ENCODE results near the gene LRGUK. TPM values are rescaled to one million over a fixed set of nuclear protein-coding genes. Genes with fewer than 3 reads are reported as not detected.
"Not testable (repeated sequence)": the region's sequence is repeated elsewhere in the genome, so short reads cannot be mapped to it uniquely, and the experiment has no call there.

LRGUK gene
- polyA plus RNA-seq, 3 donors, result 1.2 to 1.9 (median 1.5) TPM

GRCh38 chr7:134290286-134290685 is 163.1 kb downstream of the LRGUK start:
- DNase-seq (ENCODE audit: low read depth in 3 of 3, low spot score in 2 of 3), result no peak

DNA sequence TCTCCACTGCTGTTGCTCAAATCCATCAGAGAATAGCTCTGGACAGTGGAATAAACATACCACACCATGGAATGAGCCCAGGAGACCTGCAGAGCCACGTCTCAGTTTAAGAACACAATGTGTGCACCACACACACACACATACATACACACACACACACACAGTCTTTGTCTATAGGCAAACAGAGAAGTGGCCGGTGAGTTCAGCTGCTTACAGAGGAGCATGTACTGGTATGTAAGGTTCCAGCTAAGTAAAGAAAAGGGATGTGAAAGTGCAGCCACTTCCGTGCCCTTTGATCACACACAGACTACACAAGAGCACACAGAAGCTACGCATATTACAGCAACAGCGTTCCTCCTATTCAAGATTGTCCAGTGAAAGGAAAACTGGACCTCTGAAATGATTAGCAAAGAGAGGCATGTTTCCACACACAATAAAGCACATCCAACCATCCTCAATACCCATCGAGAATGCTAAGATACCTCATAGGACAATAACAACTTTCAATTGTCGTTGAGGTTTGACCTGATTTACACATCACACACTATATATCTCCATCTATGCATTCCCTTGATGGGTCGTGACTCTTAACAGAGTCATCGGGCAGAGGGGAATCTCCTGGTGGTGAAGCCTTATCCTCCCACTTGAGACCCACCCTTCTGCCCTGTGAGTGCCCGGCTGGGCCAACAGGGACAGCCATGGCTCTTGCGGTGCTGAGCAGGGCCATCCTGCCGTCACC is 166.0 kb downstream of the LRGUK start:
- DNase-seq (ENCODE audit: low read depth in 3 of 3, low spot score in 2 of 3), result no peak

DNA sequence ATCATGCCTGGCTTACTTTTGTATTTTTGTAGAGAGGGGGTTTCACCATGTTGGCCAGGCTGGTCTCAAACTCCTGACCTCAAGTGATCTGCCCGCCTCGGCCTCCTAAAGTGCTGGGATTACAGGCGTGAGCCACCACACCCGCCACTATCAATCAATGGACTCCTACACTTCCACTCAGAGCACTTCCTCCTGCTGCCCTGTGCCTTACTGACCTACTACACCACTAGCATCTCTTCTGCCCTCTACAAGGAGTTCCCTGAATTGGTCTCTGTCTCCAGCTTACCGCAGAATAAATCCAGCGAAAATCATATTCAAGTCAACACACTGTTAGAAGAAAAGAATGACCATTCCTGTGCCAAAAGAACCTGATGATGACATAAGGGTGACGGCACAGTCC is 168.8 kb downstream of the LRGUK start:
- DNase-seq (ENCODE audit: low read depth in 3 of 3, low spot score in 2 of 3), result not testable (repeated sequence)

DNA sequence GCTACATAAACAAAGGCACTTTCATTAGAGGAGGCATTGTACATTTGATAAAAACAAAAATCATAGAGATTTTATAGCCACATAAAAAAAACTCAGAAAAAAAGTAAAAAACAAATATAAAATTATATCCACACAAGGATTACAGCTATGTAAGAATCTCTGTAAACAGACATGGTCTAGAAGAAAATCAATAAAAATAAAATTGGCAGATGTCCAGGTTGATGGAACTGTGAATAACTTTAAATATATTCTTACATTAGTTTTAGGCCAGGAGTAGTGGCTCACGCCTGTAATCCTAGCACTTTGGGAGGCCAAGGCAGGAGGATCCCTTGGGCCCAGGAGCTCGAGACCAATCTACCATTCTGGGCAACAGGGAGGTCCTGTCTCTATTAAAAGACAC is 170.3 kb downstream of the LRGUK start:
- no peak for DNase-seq (ENCODE audit: low read depth in 3 of 3, low spot score in 2 of 3)

- DNase-seq (ENCODE audit: low read depth in 3 of 3, low spot score in 2 of 3), result no peak
Measured at GRCh38 chr7:134298902-134299683, 172.0 kb downstream of the LRGUK start.

DNA sequence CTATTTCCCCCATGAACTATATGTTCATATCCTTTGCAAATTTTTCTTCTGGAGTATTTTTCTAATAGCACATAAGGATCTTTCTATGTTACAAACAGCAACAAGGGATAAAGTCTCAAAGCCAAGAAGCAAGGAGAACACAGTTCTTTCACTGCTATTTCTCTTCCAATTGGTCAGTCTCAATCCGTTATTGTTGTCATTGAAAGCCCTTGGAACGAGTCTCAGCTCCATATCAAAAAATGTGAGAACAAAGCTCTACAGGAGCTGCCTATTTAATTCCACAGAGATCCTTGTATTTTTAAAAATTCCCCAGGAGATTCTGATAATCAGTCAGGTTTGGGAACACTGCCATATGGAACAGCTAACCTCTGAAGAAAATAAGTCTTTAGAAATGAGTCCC is 173.8 kb downstream of the LRGUK start:
- DNase-seq (ENCODE audit: low read depth in 3 of 3, low spot score in 2 of 3), result no peak

DNA sequence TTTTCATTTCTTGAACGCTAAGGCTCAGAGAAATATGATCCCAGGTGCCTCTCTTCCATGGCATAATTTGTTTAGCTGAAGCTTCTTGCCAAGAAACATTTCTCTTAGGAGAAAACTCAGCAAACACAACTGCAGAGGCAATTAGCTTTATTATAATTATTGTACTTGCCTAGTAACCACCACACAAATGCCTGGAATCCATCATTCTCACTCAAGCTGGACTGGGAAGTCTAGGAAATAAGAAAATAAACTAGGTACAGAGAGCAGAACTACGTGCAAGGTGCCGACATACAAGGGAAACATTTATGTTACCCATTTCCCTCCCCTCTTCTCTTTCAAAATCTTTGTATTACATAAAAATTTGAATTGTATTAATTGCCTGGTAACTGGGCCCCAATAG is 174.5 kb downstream of the LRGUK start:
- DNase-seq (ENCODE audit: low read depth in 3 of 3, low spot score in 2 of 3), result no peak

GRCh38 chr7:134302120-134302519 is 175.0 kb downstream of the LRGUK start:
- no peak for DNase-seq (ENCODE audit: low read depth in 3 of 3, low spot score in 2 of 3)

DNA sequence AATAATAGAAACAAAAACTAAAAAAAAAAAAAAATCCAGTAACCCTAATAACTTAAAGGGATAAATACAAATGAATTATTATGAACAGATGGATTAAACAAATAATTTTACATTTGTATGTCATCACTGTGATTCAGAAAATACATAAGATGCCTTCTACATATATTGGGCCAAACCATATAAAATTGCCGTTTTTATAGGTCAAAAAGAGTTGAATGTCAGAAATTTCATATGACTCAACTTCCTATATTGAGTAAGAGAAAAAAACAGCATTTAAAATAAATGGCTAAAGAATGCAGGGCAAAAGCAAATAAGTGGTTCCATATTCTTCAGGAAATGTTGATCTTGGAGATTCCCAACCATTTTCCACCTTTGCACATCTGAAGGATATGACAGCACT is 180.2 kb downstream of the LRGUK start:
- no peak for DNase-seq (ENCODE audit: low read depth in 3 of 3, low spot score in 2 of 3)

- DNase-seq (ENCODE audit: low read depth in 3 of 3, low spot score in 2 of 3), result no peak
Measured at GRCh38 chr7:134308548-134308947, 181.4 kb downstream of the LRGUK start.

DNA sequence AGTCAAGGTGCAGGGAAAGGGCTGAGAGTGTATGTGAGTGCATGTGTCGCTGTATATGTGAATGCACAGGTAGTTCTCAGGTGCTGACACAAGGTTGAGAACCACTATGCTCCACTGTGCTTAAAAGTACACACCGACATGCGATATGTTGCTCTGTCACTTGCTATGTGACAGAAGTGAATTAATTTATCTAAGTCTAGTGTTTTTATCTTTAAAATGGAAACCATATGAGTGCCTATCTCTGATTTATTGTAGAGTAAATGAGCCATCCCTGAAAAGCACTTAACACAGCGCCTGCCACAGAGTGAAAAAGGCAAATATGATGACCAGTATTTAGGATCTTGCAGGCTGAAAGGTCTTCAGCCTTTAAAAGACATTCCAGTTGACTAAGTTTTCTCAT is 184.7 kb downstream of the LRGUK start:
- DNase-seq (ENCODE audit: low read depth in 3 of 3, low spot score in 2 of 3), result no peak

- no peak for DNase-seq (ENCODE audit: low read depth in 3 of 3, low spot score in 2 of 3)
Measured at GRCh38 chr7:134312717-134313116, 185.6 kb downstream of the LRGUK start.

GRCh38 chr7:134313543-134313942 is 186.4 kb downstream of the LRGUK start:
- no peak for DNase-seq (ENCODE audit: low read depth in 3 of 3, low spot score in 2 of 3)

Other genes starting within 250 kb of the LRGUK start
- gene SLC35B4, start 189.6 kb downstream of the LRGUK start, polyA plus RNA-seq (ENCODE audit: insufficient read length in 3 of 3), result 10 to 100 TPM; 22.9 to 24.8 (median 24.2) TPM